ENCODE results near the gene SCGB1D2.

- TF ChIP-seq CTCF (IDR thresholded peaks at IDR 0.05) (no peak), POLR2A (IDR thresholded peaks at IDR 0.05) (no peak)
These were observed 25.5 kb downstream of the SCGB1D2 start for GRCh38 chr11:62267576-62267975.

Measured in testis (tissue), 2 donors.